Hepatocyte (in vitro differentiated cells): Measurements from ENCODE around the gene SNX11.

Experiments
- EZH2 ChIP-seq: fragments of 200-600 bp; sonication (generic); IDR thresholded peaks from 2 replicates; pipeline ENCODE4 v1.6.1; 2016; ENCODE audit warnings: antibody characterized with exemption, mild to moderate bottlenecking, borderline replicate concordance
- TF ChIP-seq, protein P1 (sequence below): fragments of 200-600 bp; sonication (generic); IDR thresholded peaks from 2 replicates; pipeline ENCODE4 v1.5.1; 2016; ENCODE audit warnings: antibody characterized with exemption, mild to moderate bottlenecking; ENCODE audit not compliant: poor library complexity

DNA sequence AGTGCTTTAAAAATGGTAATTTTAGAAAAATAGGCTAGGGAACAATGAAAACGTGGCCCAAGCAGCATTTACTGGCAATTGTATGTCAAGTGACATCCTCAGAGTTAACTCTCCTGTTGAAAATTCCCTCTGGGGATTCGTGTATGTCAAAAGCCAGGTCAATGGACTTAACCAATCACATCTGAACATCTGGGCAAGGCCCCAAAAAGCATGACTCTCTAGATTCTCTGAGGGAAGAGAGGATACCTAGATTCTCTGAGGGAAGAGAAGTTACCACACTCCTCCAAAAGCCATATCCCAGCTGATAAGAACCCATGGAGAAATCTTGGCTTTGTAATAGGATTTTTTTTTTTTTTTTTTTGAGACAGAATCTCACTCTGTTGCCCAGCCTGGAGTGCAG lies 35.9 kb upstream of the SNX11 start:
- TF ChIP-seq, protein P1, sequence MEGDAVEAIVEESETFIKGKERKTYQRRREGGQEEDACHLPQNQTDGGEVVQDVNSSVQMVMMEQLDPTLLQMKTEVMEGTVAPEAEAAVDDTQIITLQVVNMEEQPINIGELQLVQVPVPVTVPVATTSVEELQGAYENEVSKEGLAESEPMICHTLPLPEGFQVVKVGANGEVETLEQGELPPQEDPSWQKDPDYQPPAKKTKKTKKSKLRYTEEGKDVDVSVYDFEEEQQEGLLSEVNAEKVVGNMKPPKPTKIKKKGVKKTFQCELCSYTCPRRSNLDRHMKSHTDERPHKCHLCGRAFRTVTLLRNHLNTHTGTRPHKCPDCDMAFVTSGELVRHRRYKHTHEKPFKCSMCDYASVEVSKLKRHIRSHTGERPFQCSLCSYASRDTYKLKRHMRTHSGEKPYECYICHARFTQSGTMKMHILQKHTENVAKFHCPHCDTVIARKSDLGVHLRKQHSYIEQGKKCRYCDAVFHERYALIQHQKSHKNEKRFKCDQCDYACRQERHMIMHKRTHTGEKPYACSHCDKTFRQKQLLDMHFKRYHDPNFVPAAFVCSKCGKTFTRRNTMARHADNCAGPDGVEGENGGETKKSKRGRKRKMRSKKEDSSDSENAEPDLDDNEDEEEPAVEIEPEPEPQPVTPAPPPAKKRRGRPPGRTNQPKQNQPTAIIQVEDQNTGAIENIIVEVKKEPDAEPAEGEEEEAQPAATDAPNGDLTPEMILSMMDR = no peak
- no peak for TF ChIP-seq EZH2
